Stomach (tissue), 4 donors: ENCODE results near the gene JDP2.

Experiments
- EP300 ChIP-seq: sonication (generic); formaldehyde crosslinking; IDR thresholded peaks from one replicate; pipeline ENCODE4 v1.6.1; 2017; ENCODE audit warnings: antibody characterized with exemption
- TF ChIP-seq, protein P1 (sequence below), 7 experiments: fragments of 450-650 bp in 4 of 7; fragments of 200-600 bp in 3 of 7; sonication (generic) in 3 of 7; IDR thresholded peaks; one replicate each; pipeline ENCODE4 v1.5.1; 2016 to 2019; ENCODE audit warnings: antibody characterized with exemption in 7 of 7, control low read depth in 2 of 7, mild to moderate bottlenecking in 1 of 7

DNA sequence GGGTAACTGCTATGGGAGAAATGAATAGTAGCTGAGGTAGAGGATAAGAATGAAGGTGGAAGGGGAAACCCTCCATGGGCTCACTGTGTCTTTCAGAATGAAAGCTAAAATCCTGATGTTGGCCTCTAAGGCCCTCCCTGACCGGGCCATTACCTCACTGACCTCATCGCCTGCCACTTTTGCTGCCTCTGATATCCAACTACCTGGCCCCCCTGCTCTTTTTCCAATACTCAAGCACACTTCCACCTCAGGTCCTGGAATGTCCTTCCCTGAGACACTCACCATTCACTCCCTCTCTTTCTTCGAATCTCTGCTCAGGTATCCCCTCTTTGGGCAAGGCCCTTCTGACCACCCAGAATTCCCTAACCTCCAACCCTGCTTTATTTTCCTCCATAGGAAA lies 93.0 kb downstream of the JDP2 start:
- TF ChIP-seq EP300: no peak
- TF ChIP-seq, protein P1, sequence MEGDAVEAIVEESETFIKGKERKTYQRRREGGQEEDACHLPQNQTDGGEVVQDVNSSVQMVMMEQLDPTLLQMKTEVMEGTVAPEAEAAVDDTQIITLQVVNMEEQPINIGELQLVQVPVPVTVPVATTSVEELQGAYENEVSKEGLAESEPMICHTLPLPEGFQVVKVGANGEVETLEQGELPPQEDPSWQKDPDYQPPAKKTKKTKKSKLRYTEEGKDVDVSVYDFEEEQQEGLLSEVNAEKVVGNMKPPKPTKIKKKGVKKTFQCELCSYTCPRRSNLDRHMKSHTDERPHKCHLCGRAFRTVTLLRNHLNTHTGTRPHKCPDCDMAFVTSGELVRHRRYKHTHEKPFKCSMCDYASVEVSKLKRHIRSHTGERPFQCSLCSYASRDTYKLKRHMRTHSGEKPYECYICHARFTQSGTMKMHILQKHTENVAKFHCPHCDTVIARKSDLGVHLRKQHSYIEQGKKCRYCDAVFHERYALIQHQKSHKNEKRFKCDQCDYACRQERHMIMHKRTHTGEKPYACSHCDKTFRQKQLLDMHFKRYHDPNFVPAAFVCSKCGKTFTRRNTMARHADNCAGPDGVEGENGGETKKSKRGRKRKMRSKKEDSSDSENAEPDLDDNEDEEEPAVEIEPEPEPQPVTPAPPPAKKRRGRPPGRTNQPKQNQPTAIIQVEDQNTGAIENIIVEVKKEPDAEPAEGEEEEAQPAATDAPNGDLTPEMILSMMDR (IDR thresholded peaks at IDR 0.05): no peak
